Measurements from ENCODE around the gene TMEM134.
"Not testable (repeated sequence)": the region's sequence is repeated elsewhere in the genome, so short reads cannot be mapped to it uniquely, and the experiment has no call there.

Gene TMEM134

GRCh38 chr11:67436459-67437081, 32.5 kb downstream of the TMEM134 start:
- DNase-seq, result peak; percentile 61

DNA sequence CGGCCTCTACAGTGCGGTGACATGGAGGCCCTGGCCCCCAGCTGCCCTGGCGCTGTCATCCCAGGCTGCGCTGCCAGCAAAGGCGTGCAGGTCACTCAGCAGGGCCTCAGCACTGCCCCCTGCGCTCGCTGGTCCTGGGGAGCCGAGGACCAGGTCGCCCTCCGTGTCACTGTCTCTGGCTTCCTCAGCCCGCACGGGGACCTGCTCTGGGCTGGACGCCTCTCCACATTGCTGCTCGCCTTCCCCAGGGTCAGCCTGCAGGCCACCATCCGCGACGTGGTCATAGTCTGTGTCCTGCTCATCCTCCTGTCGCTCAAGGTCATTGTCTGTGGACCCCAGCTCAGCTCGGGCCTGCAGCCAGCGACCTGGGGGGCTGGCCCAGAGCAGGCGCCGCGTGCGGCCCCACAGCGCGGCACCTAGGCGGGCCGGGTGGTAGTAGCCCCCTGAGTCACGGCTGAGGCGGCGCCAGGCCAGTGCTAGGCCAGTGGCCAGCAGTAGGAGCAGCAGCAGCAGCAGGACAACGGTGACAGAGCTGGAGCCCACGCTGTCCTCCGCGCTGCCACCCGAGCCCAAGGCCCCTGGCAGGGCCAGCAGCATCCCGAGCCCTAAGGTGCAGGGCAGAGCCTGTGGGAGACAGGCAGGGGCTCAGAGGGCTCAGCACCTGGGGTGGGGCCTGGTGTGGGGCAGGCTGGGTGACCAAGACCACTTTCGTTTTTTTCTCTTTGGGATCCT, 33.2 kb downstream of the TMEM134 start:
- no peak for DNase-seq

DNA sequence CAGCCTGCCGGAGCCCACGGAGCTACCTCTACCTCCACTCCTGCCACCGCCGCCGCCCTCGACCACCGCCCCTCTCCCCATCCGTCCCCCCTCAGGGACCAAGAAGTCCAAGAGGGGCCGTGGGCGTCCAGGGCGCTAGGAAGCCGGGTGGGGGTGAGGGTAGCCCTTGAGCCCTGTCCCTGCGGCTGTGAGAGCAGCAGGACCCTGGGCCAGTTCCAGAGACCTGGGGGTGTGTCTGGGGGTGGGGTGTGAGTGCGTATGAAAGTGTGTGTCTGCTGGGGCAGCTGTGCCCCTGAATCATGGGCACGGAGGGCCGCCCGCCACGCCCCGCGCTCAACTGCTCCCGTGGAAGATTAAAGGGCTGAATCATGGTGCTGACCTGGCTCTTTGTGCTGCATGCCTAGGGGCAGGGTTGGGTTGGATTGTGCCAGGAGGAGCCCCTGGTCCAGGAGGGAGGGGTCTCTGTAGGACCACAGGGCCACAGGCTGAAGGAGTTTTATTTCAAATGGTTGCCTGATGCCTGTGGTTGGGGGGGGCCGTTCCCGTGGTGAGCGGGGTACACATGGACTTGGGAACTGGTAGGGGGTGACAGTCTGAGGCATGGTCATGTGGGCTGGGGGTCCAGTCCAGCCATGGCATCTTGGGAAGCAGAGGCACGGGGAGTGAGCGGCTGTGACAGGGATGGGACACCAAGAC, 33.9 kb downstream of the TMEM134 start:
- DNase-seq, result no peak

GRCh38 chr11:67434395-67434881, 34.6 kb downstream of the TMEM134 start:
- DNase-seq, result no peak

DNA sequence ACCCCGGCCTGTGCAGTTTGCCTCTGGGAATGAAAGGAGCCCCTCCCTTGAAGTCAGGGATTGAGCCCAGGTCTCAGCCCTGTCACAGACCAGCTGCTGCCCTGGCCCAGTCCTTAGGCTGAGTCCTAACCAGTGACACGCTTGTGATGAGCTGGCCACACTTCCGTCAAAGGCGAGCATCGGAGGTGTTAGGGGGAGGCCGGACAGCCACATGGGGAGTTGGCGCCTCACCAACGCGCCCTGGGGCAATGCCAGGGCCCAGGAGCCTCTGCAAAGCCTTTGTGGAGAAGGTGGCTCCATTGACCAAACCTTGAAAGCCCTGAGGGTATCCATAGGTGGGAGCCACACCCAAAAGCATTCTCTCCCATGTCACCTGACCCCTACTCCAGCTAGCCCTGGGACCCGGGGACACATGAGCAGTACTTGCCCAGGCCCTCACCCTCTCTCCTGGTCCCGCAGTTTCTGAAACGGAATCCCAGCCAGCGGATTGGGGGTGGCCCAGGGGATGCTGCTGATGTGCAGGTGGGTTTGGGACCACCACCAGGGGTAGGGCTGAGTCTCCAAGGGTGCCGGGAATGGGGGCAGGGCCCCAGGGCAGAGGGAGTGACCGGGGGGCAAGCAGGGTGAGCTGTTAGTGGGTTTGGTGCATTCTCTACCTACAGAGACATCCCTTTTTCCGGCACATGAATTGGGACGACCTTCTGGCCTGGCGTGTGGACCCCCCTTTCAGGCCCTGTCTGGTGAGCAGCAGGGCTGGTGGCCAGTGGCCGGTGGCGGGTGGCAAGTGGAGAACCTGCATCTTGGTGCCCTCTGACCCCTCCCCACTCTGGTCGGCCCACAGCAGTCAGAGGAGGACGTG, 35.3 kb downstream of the TMEM134 start:
- DNase-seq, result no peak

DNA sequence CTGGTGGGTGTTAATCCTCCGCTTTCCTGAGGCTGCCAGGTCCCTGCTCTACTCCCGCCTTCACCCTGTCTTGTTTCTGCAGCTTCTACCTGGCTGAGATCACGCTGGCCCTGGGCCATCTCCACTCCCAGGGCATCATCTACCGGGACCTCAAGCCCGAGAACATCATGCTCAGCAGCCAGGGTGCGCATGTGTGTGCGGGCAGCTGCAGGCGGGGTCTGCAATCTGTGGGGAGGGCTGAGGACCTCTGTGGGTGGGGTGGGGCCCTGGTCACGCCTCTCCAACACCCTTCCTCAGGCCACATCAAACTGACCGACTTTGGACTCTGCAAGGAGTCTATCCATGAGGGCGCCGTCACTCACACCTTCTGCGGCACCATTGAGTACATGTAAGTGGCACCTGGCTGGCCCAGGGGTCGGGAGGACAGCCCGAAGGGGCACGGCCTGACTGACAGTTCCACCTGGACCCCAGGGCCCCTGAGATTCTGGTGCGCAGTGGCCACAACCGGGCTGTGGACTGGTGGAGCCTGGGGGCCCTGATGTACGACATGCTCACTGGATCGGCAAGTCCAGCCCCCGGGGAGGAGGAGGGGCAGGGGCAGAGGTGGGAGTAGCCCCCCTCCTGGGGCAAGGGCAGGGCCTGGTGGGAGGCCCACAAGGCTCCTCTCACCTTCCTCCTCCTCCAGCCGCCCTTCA, 36.2 kb downstream of the TMEM134 start:
- no peak for DNase-seq

DNA sequence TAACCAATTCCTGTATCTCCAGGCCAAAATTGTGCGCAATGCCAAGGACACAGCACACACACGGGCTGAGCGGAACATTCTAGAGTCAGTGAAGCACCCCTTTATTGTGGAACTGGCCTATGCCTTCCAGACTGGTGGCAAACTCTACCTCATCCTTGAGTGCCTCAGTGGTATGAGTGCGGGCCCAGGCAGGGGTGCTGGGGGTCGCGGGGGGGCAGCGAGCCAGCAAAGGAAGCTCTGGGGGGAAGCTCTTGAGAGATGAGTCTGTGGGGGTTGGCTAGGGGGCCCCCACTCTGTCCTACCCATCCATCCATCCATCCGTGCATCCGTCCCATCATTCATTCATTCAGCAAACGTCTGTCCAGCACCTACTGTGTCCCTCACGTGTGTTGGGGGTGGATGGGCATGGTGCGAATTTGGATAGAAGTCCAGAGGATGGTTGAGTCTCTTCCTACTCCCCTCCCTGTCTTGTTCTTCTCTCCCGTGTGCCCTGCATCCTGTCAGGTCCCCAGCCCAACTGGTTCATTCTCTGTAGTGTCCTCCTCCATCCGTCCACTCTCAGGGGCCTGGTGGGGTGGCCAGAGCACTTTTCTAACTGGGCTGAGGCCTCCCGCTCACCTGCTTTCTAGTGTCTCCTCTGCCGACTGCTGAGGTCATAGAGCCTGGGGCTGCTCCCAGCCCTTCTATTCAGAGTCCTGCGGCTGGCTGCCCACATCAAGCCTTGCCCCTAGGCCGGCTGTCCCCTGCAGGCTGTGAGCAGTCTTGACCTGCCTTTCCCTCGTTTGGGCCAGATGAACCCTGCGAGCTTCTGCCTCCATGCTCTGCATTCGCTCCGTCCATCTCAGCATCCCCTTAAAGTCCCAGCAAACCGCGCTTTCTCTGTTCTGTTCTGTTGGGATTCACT, 37.5 kb downstream of the TMEM134 start:
- DNase-seq, result no peak

DNA sequence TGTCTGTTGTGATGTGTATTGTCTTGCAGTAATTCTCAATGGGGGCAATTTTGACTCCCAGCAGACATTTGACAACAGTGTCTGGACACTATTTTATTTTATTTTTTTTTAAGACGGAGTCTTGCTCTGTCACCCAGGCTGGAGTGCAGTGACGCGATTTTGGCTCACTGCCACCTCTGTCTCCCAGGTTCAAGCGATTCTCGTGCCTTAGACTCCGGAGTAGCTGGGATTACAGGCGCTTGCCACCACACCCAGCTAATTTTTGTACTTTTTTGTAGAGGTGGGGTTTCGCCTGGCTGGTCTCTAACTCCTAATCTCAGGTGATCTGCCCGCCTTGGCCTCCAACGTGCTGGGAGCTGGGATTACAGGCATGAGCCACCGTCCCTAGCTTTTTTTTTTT, 39.3 kb downstream of the TMEM134 start:
- no peak for DNase-seq

GRCh38 chr11:67429038-67429668, 39.9 kb downstream of the TMEM134 start:
- DNase-seq, result no peak

DNA sequence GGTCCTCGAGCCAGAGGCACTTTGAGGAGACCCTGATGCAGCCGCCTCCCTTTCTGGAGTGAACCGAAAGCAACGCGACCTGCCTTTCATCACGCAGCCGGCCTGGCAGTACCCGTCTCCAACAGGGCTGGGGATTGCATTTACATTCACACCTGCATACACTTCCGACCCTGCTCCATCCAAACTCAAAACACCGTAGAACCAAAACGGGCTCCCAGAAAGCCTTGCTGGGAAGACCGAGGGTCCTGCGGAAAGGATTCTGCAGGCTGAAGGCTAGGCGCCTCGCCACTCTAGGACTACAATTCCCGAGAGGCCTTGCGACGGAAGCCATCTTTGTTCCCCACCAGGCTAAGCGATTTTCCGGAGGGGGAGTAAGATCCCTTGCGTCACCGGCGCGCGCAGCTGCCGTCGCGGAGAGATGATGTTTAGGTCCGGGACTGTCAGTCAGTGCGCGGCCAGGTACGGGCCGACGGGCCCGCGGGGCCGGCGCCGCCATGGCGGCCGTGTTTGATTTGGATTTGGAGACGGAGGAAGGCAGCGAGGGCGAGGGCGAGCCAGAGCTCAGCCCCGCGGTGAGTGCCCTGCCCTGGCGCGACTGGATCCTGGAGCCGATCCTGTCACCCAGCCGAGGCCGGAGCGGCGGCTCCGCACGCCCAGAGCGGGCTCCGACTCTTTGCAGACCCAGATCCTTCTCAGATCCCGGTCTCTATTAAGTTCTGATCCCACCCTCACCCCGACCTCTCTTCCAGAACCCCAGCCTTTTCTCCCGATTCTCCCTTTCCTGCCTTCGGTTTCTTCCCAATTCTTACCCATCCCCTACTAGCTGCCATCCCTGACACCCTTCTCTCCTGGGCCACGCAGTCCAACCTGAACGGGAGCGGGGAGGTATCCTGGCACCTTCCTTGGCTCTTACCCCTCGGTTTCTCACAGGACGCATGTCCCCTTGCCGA, 40.7 kb downstream of the TMEM134 start, which contains the start of gene RPS6KB2:
Gene RPS6KB2, plus strand, starts transcription at position 443 of the 950 bp plus-strand sequence. Its CDS starts 52 bp downstream, at position 495.
- DNase-seq, result peak; percentile 99

DNA sequence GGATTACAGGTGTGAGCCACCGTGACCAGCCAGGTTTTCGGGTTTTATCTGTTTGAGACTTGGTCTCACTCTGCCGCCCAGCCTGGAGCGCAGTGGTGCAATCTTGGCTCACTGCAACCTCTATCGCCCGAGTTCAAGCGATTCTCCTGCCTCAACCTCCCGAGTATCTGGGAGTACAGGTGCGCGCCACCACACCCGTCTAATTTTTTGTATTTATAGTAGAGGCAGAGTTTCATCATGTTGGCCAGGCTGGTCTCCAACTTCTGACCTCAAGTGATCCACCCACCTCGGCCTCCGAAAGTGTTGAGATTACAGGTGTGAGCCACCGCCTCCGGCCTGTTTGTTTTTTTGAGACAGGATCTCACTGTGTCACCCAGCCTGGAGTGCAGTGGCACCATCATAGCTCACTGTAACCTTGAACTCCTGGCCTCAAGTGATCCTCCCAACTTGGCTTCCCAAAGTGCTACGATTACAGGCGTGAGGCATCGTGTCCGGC, 41.6 kb downstream of the TMEM134 start:
- DNase-seq, result not testable (repeated sequence)

DNA sequence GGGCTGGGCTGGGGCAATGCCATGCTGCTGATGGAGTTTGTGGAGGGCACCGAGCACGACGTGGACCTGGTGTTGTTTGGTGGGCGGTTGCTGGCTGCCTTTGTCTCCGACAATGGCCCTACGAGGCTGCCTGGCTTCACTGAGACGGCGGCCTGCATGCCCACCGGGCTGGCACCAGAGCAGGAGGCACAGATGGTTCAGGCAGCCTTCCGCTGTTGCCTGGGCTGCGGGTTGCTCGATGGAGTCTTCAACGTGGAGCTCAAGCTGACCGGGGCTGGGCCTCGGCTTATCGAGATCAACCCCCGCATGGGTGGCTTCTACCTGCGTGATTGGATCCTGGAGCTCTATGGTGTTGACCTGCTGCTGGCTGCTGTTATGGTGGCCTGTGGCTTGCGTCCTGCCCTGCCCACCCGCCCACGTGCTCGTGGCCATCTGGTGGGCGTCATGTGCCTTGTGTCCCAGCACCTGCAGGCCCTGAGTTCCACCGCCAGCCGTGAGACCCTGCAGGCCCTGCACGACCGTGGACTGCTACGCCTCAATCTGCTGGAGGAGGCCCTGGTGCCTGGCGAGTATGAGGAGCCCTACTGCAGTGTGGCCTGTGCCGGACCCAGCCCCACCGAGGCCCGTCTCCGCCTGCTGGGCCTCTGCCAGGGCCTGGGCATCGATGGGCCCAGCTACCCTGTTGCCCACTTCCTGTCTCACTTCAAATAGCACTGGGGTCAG, 45.0 kb downstream of the TMEM134 start:
- no peak for DNase-seq

GRCh38 chr11:67423466-67423865, 45.6 kb downstream of the TMEM134 start:
- DNase-seq, result no peak

DNA sequence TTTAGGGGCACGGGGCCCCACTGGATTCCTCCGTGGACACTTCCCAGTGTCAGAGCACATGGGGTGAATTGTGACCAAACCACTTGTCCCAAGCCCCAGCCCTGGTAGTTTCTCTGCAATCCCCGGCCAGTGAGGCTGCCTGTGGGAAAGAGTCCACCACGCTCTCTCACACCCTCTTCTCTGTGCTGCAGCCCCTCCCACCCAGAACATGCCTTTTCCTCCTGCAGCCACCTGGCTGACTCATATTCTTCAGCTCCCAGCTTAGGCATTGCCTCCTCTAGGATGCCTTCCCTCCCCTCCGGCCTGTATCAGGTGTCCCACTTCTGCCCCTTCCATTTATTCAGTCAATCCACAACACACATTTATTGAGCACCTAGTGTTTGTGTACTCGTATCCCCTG, 46.2 kb downstream of the TMEM134 start:
- DNase-seq, result no peak

DNA sequence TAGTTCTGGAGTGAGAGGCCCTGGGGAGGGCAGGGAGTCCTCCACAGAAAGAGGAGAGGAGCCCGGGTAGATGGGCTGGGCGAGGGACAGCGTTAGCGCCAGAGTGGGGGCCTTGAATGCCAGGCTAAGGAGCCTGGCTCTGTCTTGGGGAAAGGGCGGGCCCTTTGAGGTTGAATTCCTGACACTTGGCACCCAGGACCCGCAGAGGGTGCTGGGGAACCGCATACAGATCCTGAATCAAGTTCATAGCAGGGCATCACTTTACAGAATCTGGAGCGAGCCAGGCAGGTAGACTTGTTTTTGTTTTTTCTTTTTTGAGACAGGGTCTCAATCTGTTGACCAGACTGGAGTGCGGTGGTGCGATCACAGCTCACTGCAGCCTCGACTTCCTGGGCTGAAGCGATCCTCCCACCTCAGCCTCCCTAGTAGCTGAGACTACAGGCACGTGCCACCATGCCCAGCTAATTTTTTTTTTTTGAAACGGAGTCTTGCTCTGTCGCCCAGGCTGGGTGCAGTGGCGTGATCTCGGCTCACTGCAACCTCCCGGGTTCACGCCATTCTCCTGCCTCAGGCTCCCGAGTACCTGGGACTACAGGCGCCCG, 47.5 kb downstream of the TMEM134 start:
- DNase-seq, result no peak

DNA sequence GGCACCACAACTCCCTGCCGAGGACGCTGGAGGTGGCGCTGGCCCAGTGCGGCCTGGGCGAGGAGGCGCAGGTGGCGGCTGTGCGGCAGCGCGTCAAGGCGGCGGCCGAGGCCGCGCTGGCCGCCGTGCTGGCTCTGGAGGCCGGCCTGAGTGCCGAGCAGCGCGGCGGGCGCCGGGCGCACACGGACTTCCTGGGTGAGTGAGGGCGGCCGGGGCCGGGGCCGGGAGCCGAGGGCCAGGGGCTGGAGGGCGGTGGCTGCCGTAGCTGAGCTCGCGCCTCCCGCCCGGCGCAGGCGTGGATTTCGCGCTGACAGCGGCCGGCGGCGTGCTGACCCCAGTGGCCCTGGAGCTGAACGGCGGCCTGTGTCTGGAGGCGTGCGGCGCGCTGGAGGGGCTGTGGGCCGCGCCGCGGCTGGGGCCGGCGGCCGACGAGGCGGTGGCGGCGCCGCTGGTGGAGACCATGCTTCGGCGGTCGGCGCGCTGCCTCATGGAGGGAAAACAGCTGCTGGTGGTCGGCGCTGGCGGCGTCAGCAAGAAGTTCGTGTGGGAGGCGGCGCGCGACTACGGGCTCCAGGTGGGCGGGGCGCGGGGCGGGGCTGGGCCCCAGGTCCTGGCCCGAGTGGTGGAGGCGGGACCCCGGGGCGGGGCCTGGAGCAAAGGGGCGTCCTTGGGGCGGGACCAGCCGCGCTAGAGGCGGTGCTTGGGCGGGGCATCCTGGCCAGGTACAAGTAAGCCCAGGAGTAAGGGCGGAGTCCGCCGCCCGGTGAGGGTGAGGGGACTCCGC, 48.2 kb downstream of the TMEM134 start:
- DNase-seq, result peak; percentile 99

DNA sequence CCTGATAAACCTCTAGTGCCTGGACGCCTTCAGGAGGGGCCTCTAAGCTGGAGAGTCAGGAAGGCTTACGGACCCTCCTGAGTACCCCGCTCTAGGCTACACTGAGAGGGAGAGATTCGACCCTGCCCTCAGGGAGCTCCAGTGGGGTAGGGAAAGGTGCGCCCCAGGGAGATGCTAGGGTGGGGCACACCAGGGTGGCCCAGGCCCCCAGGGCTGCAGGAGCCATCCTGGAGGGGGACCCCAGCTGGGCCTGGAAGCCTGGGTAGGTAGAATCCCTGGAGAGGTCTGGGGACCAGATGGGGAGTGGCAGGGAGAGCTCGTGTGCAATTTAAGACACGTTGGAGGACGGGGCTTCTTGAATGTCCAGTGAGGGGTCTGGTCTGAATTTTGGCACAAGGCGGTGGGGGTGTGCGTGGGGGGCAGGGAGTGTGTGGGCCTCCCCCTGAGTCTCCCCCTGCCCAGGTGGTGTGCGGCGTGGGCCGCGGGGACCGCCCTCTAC, 48.9 kb downstream of the TMEM134 start:
- DNase-seq, result no peak
